NCI-H2227 (cell line): Measurements from ENCODE around the gene CPTP.

Experiments used
- DNase-seq: peaks from one replicate; lab custom pipeline; 2025; ENCODE audit not compliant: unreplicated experiment; lab: John Stamatoyannopoulos, UW

CPTP gene

GRCh38 chr1:1291548-1292441 lies 32.8 kb upstream of the CPTP start:
- DNase-seq: peak; percentile 76

GRCh38 chr1:1292442-1292779 lies 32.2 kb upstream of the CPTP start:
- DNase-seq: no peak

- no peak for DNase-seq
These were observed 31.8 kb upstream of the CPTP start for GRCh38 chr1:1292851-1293250.

- no peak for DNase-seq
These were observed 31.0 kb upstream of the CPTP start for GRCh38 chr1:1293263-1294249.

- DNase-seq: no peak
These were observed 30.2 kb upstream of the CPTP start for GRCh38 chr1:1294250-1294890.

DNA sequence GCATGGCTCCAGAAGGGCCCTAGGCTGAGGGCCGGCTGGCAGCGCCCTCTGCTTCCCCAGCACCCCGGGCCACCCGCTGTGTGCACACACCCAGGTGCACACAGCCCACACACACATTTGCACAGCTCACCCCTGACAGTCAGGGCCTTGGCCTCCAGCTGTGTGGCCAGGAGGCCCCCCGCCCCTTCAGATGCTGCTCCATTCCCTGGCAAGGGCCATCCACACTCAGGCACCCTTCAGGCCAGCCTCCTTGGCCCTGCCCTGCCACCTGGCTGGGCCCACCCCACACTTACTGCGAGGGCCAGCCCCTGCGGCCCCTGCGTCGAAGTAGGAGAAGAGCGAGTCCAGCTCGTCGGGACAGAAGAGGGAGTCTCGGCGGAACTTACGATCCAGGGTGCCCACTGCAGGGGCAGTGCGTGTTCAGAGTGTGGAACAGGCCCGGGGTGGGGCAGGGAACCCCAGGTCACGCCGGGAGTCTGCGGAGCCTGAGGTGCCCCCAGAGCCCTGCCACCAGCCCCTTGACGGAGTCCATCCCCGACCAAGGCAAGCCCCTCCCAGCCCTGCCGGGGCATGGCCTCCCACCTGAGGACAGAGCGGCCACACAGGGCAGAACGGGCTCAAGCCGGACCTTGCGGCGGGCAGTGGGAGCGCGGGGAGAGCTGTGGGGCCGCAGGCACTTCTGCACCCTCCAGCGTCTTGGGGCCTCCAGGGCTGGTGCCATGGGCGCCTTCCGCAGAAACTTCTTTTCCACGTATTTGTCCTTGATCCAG lies 29.3 kb upstream of the CPTP start:
- DNase-seq: no peak

DNA sequence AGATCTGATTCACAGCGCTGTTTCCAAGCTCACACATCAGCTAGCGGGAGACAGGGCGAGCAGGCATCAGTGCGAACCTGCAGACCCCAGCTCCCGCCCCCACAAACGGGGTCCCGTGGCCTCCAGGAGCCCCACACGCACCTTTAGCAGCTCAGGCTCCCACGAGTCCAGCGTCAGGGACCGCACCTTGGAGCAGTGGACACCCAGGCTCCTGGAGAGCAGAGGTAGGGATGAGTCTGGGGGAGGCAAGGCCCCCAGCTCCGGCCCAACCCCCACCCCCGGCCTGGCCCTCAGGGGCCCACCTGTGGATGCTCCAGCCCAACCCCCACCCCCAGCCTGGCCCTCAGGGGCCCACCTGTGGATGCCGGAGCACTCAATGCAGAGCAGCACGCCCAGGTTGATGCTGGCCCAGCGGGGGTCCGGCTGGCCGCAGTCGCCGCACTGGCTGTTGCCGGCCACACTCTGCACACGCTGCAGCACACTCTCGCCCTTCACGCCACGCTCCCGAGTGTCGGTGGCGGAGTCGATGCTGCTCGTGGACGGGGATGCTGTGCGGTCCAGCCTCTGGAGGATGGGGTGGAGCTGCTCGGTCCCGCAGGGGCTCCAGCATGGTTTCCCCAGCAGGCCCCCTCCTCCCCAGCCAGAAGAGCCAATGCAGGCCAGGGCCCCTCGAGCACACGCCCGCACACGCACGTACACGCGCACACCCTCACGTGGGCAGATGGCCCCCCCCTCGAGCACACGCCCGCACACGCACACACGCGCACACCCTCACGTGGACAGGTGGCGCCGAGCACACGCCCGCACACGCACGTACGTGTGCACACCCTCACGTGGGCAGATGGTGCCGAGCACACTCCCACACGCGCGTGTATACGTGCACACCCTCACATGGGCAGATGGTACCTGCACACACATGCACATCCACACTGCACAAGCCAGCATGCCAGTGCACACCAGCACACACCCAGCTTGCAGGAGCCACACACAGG lies 28.2 kb upstream of the CPTP start:
- DNase-seq: no peak

GRCh38 chr1:1297802-1298424 lies 26.7 kb upstream of the CPTP start:
- no peak for DNase-seq

- DNase-seq: peak; percentile 67
These were observed 25.5 kb upstream of the CPTP start for GRCh38 chr1:1298861-1299685.

DNA sequence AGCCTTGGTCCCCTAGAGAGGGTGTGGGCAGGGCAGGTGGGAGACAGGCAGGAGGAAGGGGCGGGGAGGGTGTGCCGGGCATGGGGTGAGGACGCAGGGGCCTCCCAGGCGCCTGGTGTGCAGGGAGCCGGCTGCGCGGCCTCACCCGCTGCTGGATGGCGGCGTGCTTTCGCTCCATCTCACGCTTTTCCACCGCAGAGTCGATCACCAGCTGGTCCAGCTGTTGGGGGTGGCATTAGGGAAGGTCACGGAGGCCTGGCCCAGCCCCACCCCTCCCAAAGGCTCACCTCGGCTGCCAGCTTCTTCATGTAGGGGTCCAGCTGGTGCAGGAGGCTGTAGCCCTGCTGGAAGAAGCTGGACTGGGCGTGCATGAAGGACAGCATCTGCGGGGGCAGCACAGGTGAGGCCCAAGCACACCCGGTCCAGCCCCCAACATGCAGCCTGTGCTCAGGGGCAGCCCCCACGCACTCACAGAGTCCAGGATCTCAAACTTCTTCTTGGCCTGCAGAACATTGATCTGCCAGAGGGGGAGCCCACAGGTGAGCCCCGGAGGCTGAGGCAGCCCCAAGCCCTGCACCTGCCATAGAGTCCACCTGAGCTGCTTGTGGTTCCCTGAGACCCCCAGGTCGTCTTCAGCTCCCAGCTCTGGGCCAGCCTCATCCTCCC lies 24.8 kb upstream of the CPTP start:
- DNase-seq: peak; percentile 42

- DNase-seq: no peak
These were observed 24.3 kb upstream of the CPTP start for GRCh38 chr1:1300352-1300739.

DNA sequence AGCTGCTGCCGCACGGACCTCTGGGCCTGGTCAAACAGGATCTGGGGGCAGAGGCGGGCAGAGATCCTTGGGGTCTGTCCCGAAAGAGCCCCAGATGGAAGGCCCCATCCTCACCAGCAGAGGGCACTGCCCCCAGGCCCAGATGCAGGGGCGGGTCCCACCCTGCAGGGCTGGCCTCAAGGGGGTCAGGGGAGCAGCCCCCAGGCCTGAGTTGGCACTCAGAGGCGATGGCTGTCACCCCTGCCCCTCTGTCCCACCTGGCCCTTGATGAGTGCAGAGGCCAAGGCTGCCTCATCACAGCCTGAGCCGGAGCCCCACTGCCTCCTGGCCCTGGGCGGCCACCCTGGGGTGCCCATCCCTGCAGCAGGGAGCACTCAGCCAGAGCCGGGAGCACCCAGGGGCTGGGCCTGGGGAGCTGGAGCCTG lies 22.6 kb upstream of the CPTP start:
- DNase-seq: no peak

- DNase-seq: no peak
These were observed 21.6 kb upstream of the CPTP start for GRCh38 chr1:1302951-1303509.

DNA sequence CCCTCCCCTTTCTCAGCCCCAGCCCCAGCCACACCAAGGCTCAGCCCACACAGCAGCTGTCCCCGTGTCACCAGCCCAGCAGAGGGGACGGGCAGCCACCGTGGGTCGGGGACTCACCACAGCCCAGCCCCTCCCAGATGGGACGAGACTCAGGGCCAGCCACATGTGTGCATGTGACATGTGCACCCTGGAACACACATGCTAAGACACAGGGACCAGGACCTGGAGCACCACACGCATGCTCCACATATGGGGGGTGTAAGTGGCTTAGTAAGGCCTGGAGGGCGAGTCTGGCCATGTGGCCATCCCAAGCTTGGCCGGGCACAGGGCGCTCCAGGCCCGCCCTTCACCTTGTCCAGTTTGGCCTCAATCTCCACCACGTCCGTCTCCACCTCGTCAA lies 20.9 kb upstream of the CPTP start:
- no peak for DNase-seq

GRCh38 chr1:1304331-1305299 lies 20.0 kb upstream of the CPTP start:
- DNase-seq: peak; percentile 84
